ENCODE results near the gene HRH3. TPM values are rescaled to one million over a fixed set of nuclear protein-coding genes. Genes with fewer than 3 reads are reported as not detected.

The HRH3 gene
- total RNA-seq, 4 donors from 2014 or later = not detected

DNA sequence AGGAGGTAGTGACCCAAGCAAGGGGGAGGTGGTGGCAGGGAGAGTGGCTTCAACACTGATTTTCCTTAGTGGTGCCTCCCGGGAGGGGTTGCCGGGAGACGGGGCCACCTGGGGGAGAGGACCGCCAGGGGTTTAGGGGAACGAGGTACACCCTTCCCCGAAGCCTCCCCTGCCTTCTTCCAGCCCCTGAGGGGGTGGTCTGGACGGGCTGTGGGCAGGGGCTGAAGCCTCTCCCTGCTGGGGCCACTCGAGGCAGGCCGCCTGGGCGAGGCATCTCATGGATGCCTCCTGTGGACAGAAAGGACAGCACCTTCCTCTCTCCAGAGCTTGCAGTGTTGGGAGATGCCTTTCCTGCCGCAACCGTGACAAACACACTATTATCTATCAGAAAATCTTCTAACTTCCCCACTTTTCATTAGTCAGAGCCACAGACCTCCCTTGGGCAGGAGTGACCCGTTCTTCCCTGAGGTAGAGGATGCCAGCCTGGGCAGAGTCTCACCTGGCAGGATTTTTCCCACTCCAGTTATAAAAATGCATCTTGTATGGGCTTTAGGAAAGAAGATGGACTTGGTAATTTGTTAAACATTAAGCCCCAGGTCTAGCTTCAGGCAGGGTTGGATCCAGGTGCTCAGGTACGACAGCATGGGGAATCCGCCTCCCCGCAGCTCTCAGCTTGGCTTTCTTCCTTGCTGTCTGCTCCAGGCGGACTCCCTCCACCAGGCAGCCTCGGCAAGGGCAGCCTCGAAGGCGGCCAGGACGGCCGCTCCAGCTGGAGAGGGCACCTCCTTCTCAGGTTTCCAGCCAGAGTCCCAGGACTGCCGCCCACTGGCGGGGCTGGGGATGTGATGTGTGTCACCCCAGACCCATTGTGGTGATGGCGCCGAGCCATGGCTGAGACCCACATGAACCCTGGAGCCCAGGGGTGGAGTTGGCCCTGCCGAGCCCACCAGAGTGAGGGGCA lies 11.0 kb downstream of the HRH3 start:
- DNase-seq = no peak
- Histone ChIP-seq H3K27ac (no peak overlapping the region), H3K27me3 (peaks cover 0 to 49% (median 2%) of the 10 kb centered on the region in 4 donors), H3K4me3 (no peak overlapping the region), H3K4me1 (no peaks in the 10 kb centered on the region), H3K36me3 (no peaks in the 10 kb centered on the region), H3K9me3 (no peaks in the 10 kb centered on the region)
- WGBS, 2 donors = 18 to 31% methylated on average over 3 to 12 of the region's 27 CpGs
- TF ChIP-seq, protein P1, sequence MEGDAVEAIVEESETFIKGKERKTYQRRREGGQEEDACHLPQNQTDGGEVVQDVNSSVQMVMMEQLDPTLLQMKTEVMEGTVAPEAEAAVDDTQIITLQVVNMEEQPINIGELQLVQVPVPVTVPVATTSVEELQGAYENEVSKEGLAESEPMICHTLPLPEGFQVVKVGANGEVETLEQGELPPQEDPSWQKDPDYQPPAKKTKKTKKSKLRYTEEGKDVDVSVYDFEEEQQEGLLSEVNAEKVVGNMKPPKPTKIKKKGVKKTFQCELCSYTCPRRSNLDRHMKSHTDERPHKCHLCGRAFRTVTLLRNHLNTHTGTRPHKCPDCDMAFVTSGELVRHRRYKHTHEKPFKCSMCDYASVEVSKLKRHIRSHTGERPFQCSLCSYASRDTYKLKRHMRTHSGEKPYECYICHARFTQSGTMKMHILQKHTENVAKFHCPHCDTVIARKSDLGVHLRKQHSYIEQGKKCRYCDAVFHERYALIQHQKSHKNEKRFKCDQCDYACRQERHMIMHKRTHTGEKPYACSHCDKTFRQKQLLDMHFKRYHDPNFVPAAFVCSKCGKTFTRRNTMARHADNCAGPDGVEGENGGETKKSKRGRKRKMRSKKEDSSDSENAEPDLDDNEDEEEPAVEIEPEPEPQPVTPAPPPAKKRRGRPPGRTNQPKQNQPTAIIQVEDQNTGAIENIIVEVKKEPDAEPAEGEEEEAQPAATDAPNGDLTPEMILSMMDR (IDR thresholded peaks at IDR 0.05) = no peak
- TF ChIP-seq POLR2A (IDR thresholded peaks at IDR 0.05) = no peak
- intact Hi-C loops (cut with DNase I) = no loop called here

DNA sequence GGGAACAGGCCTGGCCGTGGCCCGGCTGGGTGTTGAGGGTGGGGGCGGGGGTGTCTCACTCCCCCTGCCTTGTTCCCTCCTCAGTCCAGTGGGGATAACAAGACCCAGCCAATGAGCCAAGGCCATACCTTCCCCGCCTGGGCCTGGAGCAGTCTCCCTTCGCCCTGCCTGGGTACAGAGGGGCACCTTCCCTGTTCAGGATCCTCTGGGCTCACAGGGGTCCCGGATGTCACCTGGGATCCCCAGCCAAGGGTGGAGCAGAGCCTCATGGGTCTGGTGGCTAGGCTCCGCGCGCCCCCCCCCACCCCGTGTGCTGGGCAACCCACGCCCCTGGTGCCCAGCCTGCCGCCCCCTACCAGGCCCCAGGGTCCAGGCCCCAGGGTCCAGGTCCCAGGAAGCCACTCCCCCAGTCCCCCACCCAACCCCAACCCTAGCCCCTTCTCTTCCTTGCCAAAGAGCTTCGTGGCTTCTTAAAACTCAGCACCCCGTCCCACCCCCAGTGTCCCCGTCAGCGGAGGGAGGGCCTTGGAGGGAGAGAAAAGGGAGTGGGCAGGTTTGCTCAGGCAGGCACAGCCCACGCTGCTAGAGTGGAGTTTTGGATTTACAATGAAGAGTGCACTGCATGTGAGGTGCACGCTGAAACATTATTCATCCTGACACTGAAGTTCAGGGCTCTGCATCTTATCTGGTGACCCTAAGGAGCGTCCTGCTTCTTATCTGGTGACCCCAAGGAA lies 11.8 kb downstream of the HRH3 start:
- Histone ChIP-seq H3K36me3 (peaks cover 0 to 7% (median 0%) of the 10 kb centered on the region in 3 donors), H3K4me3 (no peak overlapping the region), H3K27me3 (peaks cover 0 to 44% (median 2%) of the 10 kb centered on the region in 4 donors), H3K4me1 (no peaks in the 10 kb centered on the region), H3K27ac (no peak overlapping the region), H3K9me3 (no peaks in the 10 kb centered on the region)
- intact Hi-C loops (cut with DNase I) = no loop called here
- 48 to 100% methylated on average over 1 to 5 of the region's 19 CpGs for WGBS, 2 donors
- TF ChIP-seq, protein P1 (IDR thresholded peaks at IDR 0.05) = no peak
- TF ChIP-seq POLR2A (IDR thresholded peaks at IDR 0.05) = no peak
- no peak for DNase-seq

DNA sequence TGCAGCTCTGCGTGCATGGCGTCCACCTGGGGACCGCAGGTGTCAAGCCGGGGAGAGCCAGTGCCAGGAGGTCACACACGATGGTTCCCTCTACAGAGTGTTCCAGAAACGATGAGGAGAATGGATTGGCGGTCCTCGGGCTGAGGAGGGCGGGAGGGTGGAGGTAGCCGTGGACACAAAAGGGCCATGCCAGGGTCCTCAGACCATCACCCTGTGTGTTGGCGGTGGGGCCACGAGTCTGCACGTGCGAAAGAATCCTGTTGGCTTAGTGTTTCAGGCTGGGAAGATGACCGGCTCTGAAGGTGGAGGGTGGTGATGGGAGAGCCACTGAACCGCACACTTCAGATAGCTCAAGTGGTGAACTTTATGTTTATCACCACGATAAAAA lies 13.7 kb downstream of the HRH3 start:
- Histone ChIP-seq H3K4me3 (no peak overlapping the region), H3K27ac (no peak overlapping the region), H3K4me1 (no peaks in the 10 kb centered on the region), H3K9me3 (no peaks in the 10 kb centered on the region), H3K36me3 (peaks cover 5 to 26% (median 6%) of the 10 kb centered on the region in 3 donors), H3K27me3 (peaks cover 0 to 31% (median 0%) of the 10 kb centered on the region in 4 donors)
- TF ChIP-seq, protein P1 (IDR thresholded peaks at IDR 0.05) = no peak
- DNase-seq = no peak
- intact Hi-C loops (cut with DNase I) = no loop called here
- 78 to 84% methylated on average over 10 to 14 of the region's 17 CpGs for WGBS, 2 donors

DNA sequence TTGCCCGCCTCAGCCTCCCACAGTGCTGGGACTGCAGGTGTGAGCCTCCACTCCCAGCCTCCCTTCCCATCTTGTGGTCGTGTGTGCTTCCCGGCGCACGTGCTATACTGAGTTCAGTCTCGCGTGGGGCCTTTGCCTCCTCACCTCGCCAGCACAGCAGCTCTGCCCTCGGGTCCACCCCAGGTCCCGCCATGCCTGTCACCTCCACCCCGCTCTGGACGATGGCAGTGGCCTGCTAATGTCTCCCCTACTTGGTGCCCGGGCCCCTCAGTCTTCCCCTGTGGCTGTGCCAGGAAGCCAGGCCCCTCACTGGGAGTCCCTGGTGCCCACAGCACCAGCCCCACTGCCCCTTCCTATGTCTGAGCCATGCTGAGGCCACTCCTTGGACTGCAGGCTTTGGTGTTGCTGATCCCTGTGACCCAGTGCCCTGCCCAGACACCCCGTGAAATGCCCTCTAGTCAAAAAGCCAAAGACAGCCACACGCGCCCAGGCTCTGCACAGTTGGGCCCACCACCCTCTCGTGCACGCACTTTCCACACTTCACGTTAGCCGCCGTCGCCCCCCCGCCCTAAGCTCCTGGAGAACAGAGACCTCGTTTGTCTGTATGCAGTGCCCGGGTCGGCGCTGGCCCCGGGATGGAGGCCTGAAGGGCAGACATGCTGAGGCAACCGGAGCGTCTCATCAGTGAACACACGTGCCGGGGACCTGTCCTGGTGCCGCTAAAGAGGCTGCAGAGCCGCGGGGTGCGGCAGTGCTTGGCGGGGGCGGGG lies 14.3 kb downstream of the HRH3 start:
- H3K4me1 ChIP-seq = no peaks in the 10 kb centered on the region
- DNase-seq = no peak
- peaks cover 9 to 32% (median 11%) of the 10 kb centered on the region in 3 donors for H3K36me3 ChIP-seq
- intact Hi-C loops (cut with DNase I) = no loop called here
- H3K9me3 ChIP-seq = no peaks in the 10 kb centered on the region
- WGBS, 2 donors = 88% methylated on average over 15 to 27 of the region's 38 CpGs
- no peak overlapping the region for H3K27ac ChIP-seq
- TF ChIP-seq, protein P1 (IDR thresholded peaks at IDR 0.05) = no peak
- TF ChIP-seq POLR2A (IDR thresholded peaks at IDR 0.05) = no peak
- H3K27me3 ChIP-seq = peaks cover 0 to 25% (median 0%) of the 10 kb centered on the region in 4 donors
- H3K4me3 ChIP-seq = no peak overlapping the region

Measured in esophagus squamous epithelium (tissue), 5 donors.